HepG2 (cell line): Measurements from ENCODE around the gene SECTM1. TPM values are rescaled to one million over a fixed set of nuclear protein-coding genes. Genes with fewer than 3 reads are reported as not detected.

ENCODE experiments used
- CBX1 ChIP-seq: IDR thresholded peaks from one replicate; pipeline ENCODE4 v1.6.1; 2016; ENCODE audit warnings: antibody characterized with exemption, low read depth
- CHCHD3 ChIP-seq: sonication (generic); formaldehyde crosslinking; IDR thresholded peaks from 2 replicates; pipeline ENCODE4 v1.8.0; 2022; ENCODE audit warnings: mild to moderate bottlenecking, missing genetic modification reagents, moderate library complexity
- EP300 ChIP-seq, 3 experiments: sonication (generic) in 1 of 3; formaldehyde crosslinking in 1 of 3; IDR thresholded peaks; 2 replicates each; pipeline versions ENCODE4 v1.5.1 to v1.6.1; 2011 to 2020; ENCODE audit warnings: low read depth in 2 of 3, low read length in 2 of 3, borderline replicate concordance in 1 of 3, improper control_type of control experiment in 1 of 3, mild to moderate bottlenecking in 1 of 3, missing genetic modification reagents in 1 of 3, moderate library complexity in 1 of 3
- HHEX ChIP-seq: IDR thresholded peaks from 2 replicates; pipeline ENCODE4 v1.6.1; 2016; ENCODE audit warnings: control low read depth
- KDM2A ChIP-seq: sonication (generic); formaldehyde crosslinking; IDR thresholded peaks from 2 replicates; pipeline ENCODE4 v1.4.0; 2020; ENCODE audit warnings: low read depth, missing genetic modification reagents, borderline replicate concordance
- MEIS1 ChIP-seq: sonication (generic); formaldehyde crosslinking; IDR thresholded peaks from 2 replicates; pipeline ENCODE4 v1.9.0; 2021; ENCODE audit warnings: mild to moderate bottlenecking, missing genetic modification reagents, moderate library complexity, borderline replicate concordance
- MTF2 ChIP-seq: sonication (generic); formaldehyde crosslinking; IDR thresholded peaks from 2 replicates; pipeline ENCODE4 v1.5.0; 2020; ENCODE audit warnings: missing genetic modification reagents, borderline replicate concordance
- PHB2 ChIP-seq: fragments of 450-650 bp; IDR thresholded peaks from 2 replicates; pipeline ENCODE4 v1.6.1; 2018; ENCODE audit not compliant: partially characterized antibody
- PHF20 ChIP-seq: sonication (generic); formaldehyde crosslinking; IDR thresholded peaks from 2 replicates; pipeline ENCODE4 v1.5.0; 2020; ENCODE audit warnings: mild to moderate bottlenecking, missing genetic modification reagents
- RARG ChIP-seq: sonication (generic); formaldehyde crosslinking; IDR thresholded peaks from 2 replicates; pipeline ENCODE4 v1.4.0; 2020; ENCODE audit warnings: low read depth, mild to moderate bottlenecking, missing genetic modification reagents
- SCMH1 ChIP-seq: sonication (generic); formaldehyde crosslinking; IDR thresholded peaks from 2 replicates; pipeline ENCODE4 v1.9.0; 2021; ENCODE audit warnings: missing genetic modification reagents, mild to moderate bottlenecking, borderline replicate concordance
- SMAD9 ChIP-seq: sonication (generic); formaldehyde crosslinking; IDR thresholded peaks from 2 replicates; pipeline ENCODE4 v1.5.1; 2020; ENCODE audit warnings: mild to moderate bottlenecking, missing genetic modification reagents
- STAG1 ChIP-seq: sonication (generic); formaldehyde crosslinking; IDR thresholded peaks from 2 replicates; pipeline ENCODE4 v1.4.0; 2020; ENCODE audit warnings: missing genetic modification reagents
- TBX2 ChIP-seq: sonication (generic); formaldehyde crosslinking; IDR thresholded peaks from 2 replicates; pipeline ENCODE4 v1.5.0; 2020; ENCODE audit warnings: missing genetic modification reagents, mild to moderate bottlenecking, borderline replicate concordance
- ZNF136 ChIP-seq: sonication (generic); formaldehyde crosslinking; IDR thresholded peaks from 2 replicates; pipeline ENCODE4 v1.8.1; 2022; ENCODE audit warnings: low read depth, mild to moderate bottlenecking, moderate library complexity, missing genetic modification reagents
- ZNF234 ChIP-seq: sonication (generic); formaldehyde crosslinking; conservative IDR thresholded peaks from 2 replicates; pipeline ENCODE4 v1.5.1; 2020; ENCODE audit warnings: mild to moderate bottlenecking, missing genetic modification reagents
- ZNF44 ChIP-seq: sonication (generic); formaldehyde crosslinking; IDR thresholded peaks from 2 replicates; pipeline ENCODE4 v1.5.1; 2020; ENCODE audit warnings: mild to moderate bottlenecking, missing genetic modification reagents
- ZNF589 ChIP-seq: sonication (generic); formaldehyde crosslinking; conservative IDR thresholded peaks from 2 replicates; pipeline ENCODE4 v1.8.0; 2022; ENCODE audit warnings: mild to moderate bottlenecking, moderate library complexity, missing genetic modification reagents
- polyA plus RNA-seq, 8 experiments: library from polyadenylated mRNA; depleted of rRNA in 3 of 8; stranded (reverse) in 7 of 8; unstranded in 1 of 8; fragments of >200 nt; fragmentation: Illumina TruSeq in 4 of 8; extraction: Trizol in 4 of 8; gene quantifications; 2 replicates each; pipeline versions ENCODE4 v1.2.1 to v1.2.3, GENCODE V29; 2011 to 2016; ENCODE audit warnings: low read depth in 4 of 8, missing spikeins in 1 of 8, mixed read lengths in 1 of 8; ENCODE audit not compliant: insufficient read depth in 1 of 8
- total RNA-seq, 5 experiments: library from RNA; depleted of rRNA; stranded (reverse); fragments of >200 nt; fragmentation: Illumina TruSeq; extraction: Trizol; gene quantifications; 2 replicates each; pipeline ENCODE4 v1.2.3, GENCODE V29; 2016; ENCODE audit warnings: low read depth in 1 of 5
- TF ChIP-seq, protein P1 (sequence below): sonication (generic); formaldehyde crosslinking; IDR thresholded peaks from 2 replicates; pipeline ENCODE4 v1.9.0; 2022; ENCODE audit warnings: missing genetic modification reagents, mild to moderate bottlenecking, borderline replicate concordance
- TF ChIP-seq, protein P2 (sequence below): sonication (generic); formaldehyde crosslinking; IDR thresholded peaks from 2 replicates; pipeline ENCODE4 v1.9.0; 2021; ENCODE audit warnings: mild to moderate bottlenecking, missing genetic modification reagents
- TF ChIP-seq, protein P3 (sequence below): sonication (generic); formaldehyde crosslinking; IDR thresholded peaks from 2 replicates; pipeline ENCODE4 v1.4.0; 2020; ENCODE audit warnings: missing genetic modification reagents
- TF ChIP-seq, protein P4 (sequence below): IDR thresholded peaks from 2 replicates; pipeline ENCODE4 v1.6.1; 2012; ENCODE audit warnings: inconsistent platforms

Gene SECTM1
- total and polyA plus RNA-seq, 2 of the 13 experiments (the other 11 are each of a cell fraction or from before 2014, with no cell fraction given) = 3.5 to 5.3 TPM

DNA sequence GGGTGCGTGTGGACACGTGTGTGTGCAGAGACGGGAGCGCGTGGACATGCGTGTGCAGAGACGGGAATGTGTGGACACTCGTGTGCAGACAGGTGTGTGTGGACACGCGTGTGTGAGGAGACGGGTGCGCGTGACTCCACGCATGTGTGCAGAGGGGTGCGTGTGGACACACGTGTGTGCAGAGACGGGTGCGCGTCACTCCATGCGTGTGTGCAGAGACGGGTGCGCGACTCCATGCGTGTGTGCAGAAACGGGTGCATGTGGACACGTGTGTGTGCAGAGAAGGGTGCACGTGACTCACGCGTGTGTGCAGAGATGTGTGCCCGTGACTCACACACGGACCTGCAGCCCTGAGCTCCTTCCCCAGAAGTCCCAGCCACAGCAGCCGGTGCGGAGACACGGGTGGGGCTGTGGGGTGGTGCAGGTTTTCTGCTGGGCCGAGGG lies 13.9 kb downstream of the SECTM1 start (continued):
- TF ChIP-seq ZNF589 (CRISPR knock-in tag) = 0 out of 2 replicates have a peak, but pooled peaks have one; percentile 41
- no peak for TF ChIP-seq TBX2 (CRISPR knock-in tag)
- no peak; the same call in 1 of the 2 replicates for TF ChIP-seq KDM2A (CRISPR knock-in tag)
- TF ChIP-seq, protein P1, sequence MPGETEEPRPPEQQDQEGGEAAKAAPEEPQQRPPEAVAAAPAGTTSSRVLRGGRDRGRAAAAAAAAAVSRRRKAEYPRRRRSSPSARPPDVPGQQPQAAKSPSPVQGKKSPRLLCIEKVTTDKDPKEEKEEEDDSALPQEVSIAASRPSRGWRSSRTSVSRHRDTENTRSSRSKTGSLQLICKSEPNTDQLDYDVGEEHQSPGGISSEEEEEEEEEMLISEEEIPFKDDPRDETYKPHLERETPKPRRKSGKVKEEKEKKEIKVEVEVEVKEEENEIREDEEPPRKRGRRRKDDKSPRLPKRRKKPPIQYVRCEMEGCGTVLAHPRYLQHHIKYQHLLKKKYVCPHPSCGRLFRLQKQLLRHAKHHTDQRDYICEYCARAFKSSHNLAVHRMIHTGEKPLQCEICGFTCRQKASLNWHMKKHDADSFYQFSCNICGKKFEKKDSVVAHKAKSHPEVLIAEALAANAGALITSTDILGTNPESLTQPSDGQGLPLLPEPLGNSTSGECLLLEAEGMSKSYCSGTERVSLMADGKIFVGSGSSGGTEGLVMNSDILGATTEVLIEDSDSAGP (CRISPR knock-in tag) = peak; percentile 75; the same call in 1 of the 2 replicates
- TF ChIP-seq ZNF136 (CRISPR knock-in tag) = no peak
- TF ChIP-seq SCMH1 = no peak
- TF ChIP-seq, protein P2, sequence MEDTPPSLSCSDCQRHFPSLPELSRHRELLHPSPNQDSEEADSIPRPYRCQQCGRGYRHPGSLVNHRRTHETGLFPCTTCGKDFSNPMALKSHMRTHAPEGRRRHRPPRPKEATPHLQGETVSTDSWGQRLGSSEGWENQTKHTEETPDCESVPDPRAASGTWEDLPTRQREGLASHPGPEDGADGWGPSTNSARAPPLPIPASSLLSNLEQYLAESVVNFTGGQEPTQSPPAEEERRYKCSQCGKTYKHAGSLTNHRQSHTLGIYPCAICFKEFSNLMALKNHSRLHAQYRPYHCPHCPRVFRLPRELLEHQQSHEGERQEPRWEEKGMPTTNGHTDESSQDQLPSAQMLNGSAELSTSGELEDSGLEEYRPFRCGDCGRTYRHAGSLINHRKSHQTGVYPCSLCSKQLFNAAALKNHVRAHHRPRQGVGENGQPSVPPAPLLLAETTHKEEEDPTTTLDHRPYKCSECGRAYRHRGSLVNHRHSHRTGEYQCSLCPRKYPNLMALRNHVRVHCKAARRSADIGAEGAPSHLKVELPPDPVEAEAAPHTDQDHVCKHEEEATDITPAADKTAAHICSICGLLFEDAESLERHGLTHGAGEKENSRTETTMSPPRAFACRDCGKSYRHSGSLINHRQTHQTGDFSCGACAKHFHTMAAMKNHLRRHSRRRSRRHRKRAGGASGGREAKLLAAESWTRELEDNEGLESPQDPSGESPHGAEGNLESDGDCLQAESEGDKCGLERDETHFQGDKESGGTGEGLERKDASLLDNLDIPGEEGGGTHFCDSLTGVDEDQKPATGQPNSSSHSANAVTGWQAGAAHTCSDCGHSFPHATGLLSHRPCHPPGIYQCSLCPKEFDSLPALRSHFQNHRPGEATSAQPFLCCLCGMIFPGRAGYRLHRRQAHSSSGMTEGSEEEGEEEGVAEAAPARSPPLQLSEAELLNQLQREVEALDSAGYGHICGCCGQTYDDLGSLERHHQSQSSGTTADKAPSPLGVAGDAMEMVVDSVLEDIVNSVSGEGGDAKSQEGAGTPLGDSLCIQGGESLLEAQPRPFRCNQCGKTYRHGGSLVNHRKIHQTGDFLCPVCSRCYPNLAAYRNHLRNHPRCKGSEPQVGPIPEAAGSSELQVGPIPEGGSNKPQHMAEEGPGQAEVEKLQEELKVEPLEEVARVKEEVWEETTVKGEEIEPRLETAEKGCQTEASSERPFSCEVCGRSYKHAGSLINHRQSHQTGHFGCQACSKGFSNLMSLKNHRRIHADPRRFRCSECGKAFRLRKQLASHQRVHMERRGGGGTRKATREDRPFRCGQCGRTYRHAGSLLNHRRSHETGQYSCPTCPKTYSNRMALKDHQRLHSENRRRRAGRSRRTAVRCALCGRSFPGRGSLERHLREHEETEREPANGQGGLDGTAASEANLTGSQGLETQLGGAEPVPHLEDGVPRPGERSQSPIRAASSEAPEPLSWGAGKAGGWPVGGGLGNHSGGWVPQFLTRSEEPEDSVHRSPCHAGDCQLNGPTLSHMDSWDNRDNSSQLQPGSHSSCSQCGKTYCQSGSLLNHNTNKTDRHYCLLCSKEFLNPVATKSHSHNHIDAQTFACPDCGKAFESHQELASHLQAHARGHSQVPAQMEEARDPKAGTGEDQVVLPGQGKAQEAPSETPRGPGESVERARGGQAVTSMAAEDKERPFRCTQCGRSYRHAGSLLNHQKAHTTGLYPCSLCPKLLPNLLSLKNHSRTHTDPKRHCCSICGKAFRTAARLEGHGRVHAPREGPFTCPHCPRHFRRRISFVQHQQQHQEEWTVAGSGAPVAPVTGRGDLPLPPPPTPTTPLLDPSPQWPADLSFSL (CRISPR knock-in tag) = 0 out of 2 replicates have a peak, but pooled peaks have one; percentile 57
- TF ChIP-seq HHEX (CRISPR knock-in tag) = no peak
- TF ChIP-seq PHB2 = no peak
- TF ChIP-seq MEIS1 (CRISPR knock-in tag) = no peak
- TF ChIP-seq CBX1 = no peak
- peak; percentile 53; the same call in 1 of the 2 replicates for TF ChIP-seq MTF2
- no peak for TF ChIP-seq ZNF234
- TF ChIP-seq ZNF44 = no peak
- TF ChIP-seq EP300 (IDR thresholded peaks at IDR 0.05; ENCODE audit: low read depth in 2 of 2, low read length in 2 of 2) = no peak
- TF ChIP-seq EP300 (CRISPR knock-in tag; IDR thresholded peaks at IDR 0.05; ENCODE audit: borderline replicate concordance) = no peak
- TF ChIP-seq, protein P3, sequence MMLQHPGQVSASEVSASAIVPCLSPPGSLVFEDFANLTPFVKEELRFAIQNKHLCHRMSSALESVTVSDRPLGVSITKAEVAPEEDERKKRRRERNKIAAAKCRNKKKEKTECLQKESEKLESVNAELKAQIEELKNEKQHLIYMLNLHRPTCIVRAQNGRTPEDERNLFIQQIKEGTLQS (CRISPR knock-in tag) = no peak
- TF ChIP-seq, protein P4, sequence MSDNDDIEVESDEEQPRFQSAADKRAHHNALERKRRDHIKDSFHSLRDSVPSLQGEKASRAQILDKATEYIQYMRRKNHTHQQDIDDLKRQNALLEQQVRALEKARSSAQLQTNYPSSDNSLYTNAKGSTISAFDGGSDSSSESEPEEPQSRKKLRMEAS = peak; percentile 34; the same call in 1 of the 2 replicates
- no peak for TF ChIP-seq RARG
- no peak for TF ChIP-seq SMAD9 (CRISPR knock-in tag)
- TF ChIP-seq PHF20 = 0 out of 2 replicates have a peak, but pooled peaks have one; percentile 11
- TF ChIP-seq CHCHD3 (CRISPR knock-in tag) = peak; percentile 82; the same call in 1 of the 2 replicates
- no peak for TF ChIP-seq STAG1 (CRISPR knock-in tag)
